Panc1 (cell line): ENCODE measurements around the gene KCTD1. TPM values are rescaled to one million over a fixed set of nuclear protein-coding genes. Genes with fewer than 3 reads are reported as not detected.

ENCODE experiments used
- ATAC-seq: fragments of 200-7000 bp; cut with Tn5 transposase; 2 replicates; pipeline ENCODE4 v1.9.1; 2020; ENCODE audit warnings: mild to moderate bottlenecking, moderate library complexity
- BruUV-seq: library from RNA; stranded (reverse); fragments of 400-500 nt; replicated peaks from 2 replicates; lab custom pipeline; 2021; lab: Mats Ljungman, UMichigan
- CTCF ChIA-PET: fragments of 300-600 bp; sonication (Branson Sonifier 250); formaldehyde crosslinking; loops from one replicate; lab custom pipeline; 2022; ENCODE audit warnings: antibody characterized with exemption; lab: Charles Lee
- POLR2A ChIA-PET: fragments of 300-600 bp; sonication (Branson Sonifier 250); formaldehyde crosslinking; loops from one replicate; lab custom pipeline; 2022; ENCODE audit warnings: antibody characterized with exemption; lab: Charles Lee
- DNase-seq: peaks from one replicate; pipeline ENCODE4 v3.0.0-alpha.2; 2010; ENCODE audit warnings: low read depth, low spot score
- H3K27ac ChIP-seq: 2 replicates; pipeline ENCODE4 v1.5.1; 2011; ENCODE audit warnings: mild to moderate bottlenecking, low read length, inconsistent platforms
- H3K27me3 ChIP-seq: fragments of 200-500 bp; sonication (Bioruptor generic); 2 replicates; pipeline ENCODE4 v1.6.0; 2014; ENCODE audit warnings: low read length, inconsistent platforms; ENCODE audit not compliant: control insufficient read depth, insufficient read depth
- H3K36me3 ChIP-seq: fragments of 200-500 bp; sonication (Bioruptor generic); 2 replicates; pipeline ENCODE4 v1.5.1; 2014; ENCODE audit warnings: inconsistent platforms, mild to moderate bottlenecking, low read length, moderate library complexity; ENCODE audit not compliant: control insufficient read depth, insufficient read depth
- H3K4me1 ChIP-seq: 2 replicates; pipeline ENCODE4 v1.5.1; 2011; ENCODE audit warnings: inconsistent platforms, mild to moderate bottlenecking, low read length, moderate library complexity; ENCODE audit not compliant: control insufficient read depth, insufficient read depth
- H3K4me3 ChIP-seq, 2 experiments: 2 replicates each; pipeline ENCODE4 v1.5.1; 2011 to 2012; ENCODE audit warnings: low read depth in 2 of 2, low read length in 2 of 2, mild to moderate bottlenecking in 2 of 2, inconsistent platforms in 1 of 2, moderate library complexity in 1 of 2
- H3K9me3 ChIP-seq: fragments of 200-500 bp; sonication (Bioruptor generic); 2 replicates; pipeline ENCODE4 v1.5.1; 2014; ENCODE audit warnings: low read depth, mild to moderate bottlenecking, inconsistent platforms, low read length, moderate library complexity; ENCODE audit not compliant: control insufficient read depth, insufficient read depth
- CTCF ChIP-seq: fragments of 450-650 bp; IDR thresholded peaks from 2 replicates; pipeline ENCODE4 v1.5.1; 2017; ENCODE audit warnings: mild to moderate bottlenecking
- POLR2AphosphoS5 ChIP-seq: IDR thresholded peaks from 2 replicates; pipeline ENCODE4 v1.6.1; 2012; ENCODE audit warnings: mild to moderate bottlenecking, low read depth, low read length, moderate library complexity
- REST ChIP-seq, 2 experiments: IDR thresholded peaks; 2 replicates each; pipeline ENCODE4 v1.6.1; 2011 to 2012; ENCODE audit warnings: low read depth in 2 of 2, control low read depth in 1 of 2, low read length in 1 of 2, mild to moderate bottlenecking in 1 of 2, moderate library complexity in 1 of 2; ENCODE audit not compliant: insufficient read depth in 1 of 2
- SIN3A ChIP-seq: IDR thresholded peaks from 2 replicates; pipeline ENCODE4 v1.6.1; 2012; ENCODE audit warnings: low read depth, mild to moderate bottlenecking, low read length, moderate library complexity, borderline replicate concordance; ENCODE audit not compliant: insufficient read depth
- TCF7L2 ChIP-seq: IDR thresholded peaks from 2 replicates; pipeline ENCODE4 v1.6.1; 2011; ENCODE audit warnings: mild to moderate bottlenecking, low read depth, low read length, inconsistent platforms
- in situ Hi-C: cut with HindIII; loops from 2 replicates; pipeline ENCODE4 v1.10.0; 2016; ENCODE audit warnings: low sequenced_read_pairs, low pct_unique_long_range_greater_than_20kb
- intact Hi-C: fragments of 100-400 bp; cut with micrococcal nuclease; formaldehyde crosslinking; loops from one replicate; pipeline ENCODE4 v1.10.0; 2022; ENCODE audit not compliant: unreplicated experiment
- total RNA-seq: library from RNA; stranded (reverse); gene quantifications from one replicate; pipeline ENCODE4 v1.2.1, GENCODE V29; 2021; ENCODE audit not compliant: unreplicated experiment

Gene KCTD1
- total RNA-seq, 1 experiment from 2014 or later = 34.4 TPM

GRCh38 chr18:26540043-26540628, 8.2 kb downstream of the KCTD1 start:
- H3K9me3 ChIP-seq = no peaks in the 10 kb centered on the region
- no TSS peak for BruUV-seq
- peaks cover 52% of the 10 kb centered on the region for H3K4me1 ChIP-seq
- DNase-seq (no peak), ATAC-seq (no peak)
- CTCF ChIA-PET = no interaction called here
- no peak overlapping the region; the same call in 1 of the 2 replicates for H3K27ac ChIP-seq
- peaks cover 2% of the 10 kb centered on the region; the same call in 1 of the 2 replicates for H3K36me3 ChIP-seq
- POLR2A ChIA-PET = no interaction called here
- no peak for TF ChIP-seq REST (IDR thresholded peaks at IDR 0.05; ENCODE audit: insufficient read depth in 1 of 2, low read depth in 2 of 2, low read length in 1 of 2)
- no peak for TF ChIP-seq POLR2AphosphoS5
- no peak for TF ChIP-seq CTCF
- TF ChIP-seq TCF7L2 = no peak
- TF ChIP-seq SIN3A = no peak
- in situ Hi-C loops (no loop called here), intact Hi-C loops (no loop called here)
- H3K4me3 ChIP-seq = no peak overlapping the region
- no peaks in the 10 kb centered on the region for H3K27me3 ChIP-seq

- no peak for DNase-seq
- in situ Hi-C loops (no loop called here), intact Hi-C loops (no loop called here)
- H3K27me3 ChIP-seq = no peaks in the 10 kb centered on the region
- POLR2A ChIA-PET = no interaction called here
- H3K4me1 ChIP-seq = peaks cover 40% of the 10 kb centered on the region
- no peak for TF ChIP-seq CTCF
- TF ChIP-seq SIN3A = no peak
- no peak for TF ChIP-seq POLR2AphosphoS5
- no peak for TF ChIP-seq TCF7L2
- TF ChIP-seq REST (IDR thresholded peaks at IDR 0.05; ENCODE audit: insufficient read depth in 1 of 2, low read depth in 2 of 2, low read length in 1 of 2) = no peak
- CTCF ChIA-PET = no interaction called here
- H3K4me3 ChIP-seq = no peak overlapping the region
- H3K36me3 ChIP-seq = peaks cover 2% of the 10 kb centered on the region; the same call in 1 of the 2 replicates
- no peaks in the 10 kb centered on the region for H3K9me3 ChIP-seq
- no TSS peak for BruUV-seq
- ATAC-seq = no peak
- H3K27ac ChIP-seq = no peak overlapping the region
Measured at GRCh38 chr18:26538524-26538923, 9.8 kb downstream of the KCTD1 start.
